ENCODE results near the gene FAM81A.

- TF ChIP-seq CTCF (IDR thresholded peaks at IDR 0.05) (no peak), POLR2A (IDR thresholded peaks at IDR 0.05) (no peak)
Observed at GRCh38 chr15:59406446-59406845, 31.5 kb upstream of the FAM81A start.
